Measurements from ENCODE around the gene TRMT61A. TPM values are rescaled to one million over a fixed set of nuclear protein-coding genes. Genes with fewer than 3 reads are reported as not detected.

The TRMT61A gene
- total RNA-seq, 4 donors from 2014 or later, result 3.6 to 26.5 (median 8.7) TPM

GRCh38 chr14:103488960-103489359 lies 40.0 kb upstream of the TRMT61A start:
- DNase-seq, result no peak
- Histone ChIP-seq H3K9me3 (no peaks in the 10 kb centered on the region), H3K27me3 (no peaks in the 10 kb centered on the region), H3K36me3 (no peaks in the 10 kb centered on the region), H3K4me1 (no peaks in the 10 kb centered on the region), H3K27ac (no peak overlapping the region), H3K4me3 (no peak overlapping the region)
- TF ChIP-seq POLR2A (IDR thresholded peaks at IDR 0.05) (no peak), CTCF (IDR thresholded peaks at IDR 0.05) (no peak)
- intact Hi-C loops (cut with DNase I; ENCODE audit: low total_unique reads), result no loop called here

GRCh38 chr14:103489621-103490020 lies 39.4 kb upstream of the TRMT61A start:
- TF ChIP-seq POLR2A (IDR thresholded peaks at IDR 0.05), result no peak
- no peak for TF ChIP-seq CTCF (IDR thresholded peaks at IDR 0.05)
- no peaks in the 10 kb centered on the region for H3K36me3 ChIP-seq
- intact Hi-C loops (cut with DNase I; ENCODE audit: low total_unique reads), result no loop called here
- no peaks in the 10 kb centered on the region for H3K4me1 ChIP-seq
- no peak overlapping the region for H3K27ac ChIP-seq
- no peaks in the 10 kb centered on the region for H3K27me3 ChIP-seq
- DNase-seq, result no peak
- no peaks in the 10 kb centered on the region for H3K9me3 ChIP-seq
- no peak overlapping the region for H3K4me3 ChIP-seq

GRCh38 chr14:103491691-103492090 lies 37.3 kb upstream of the TRMT61A start:
- TF ChIP-seq POLR2A (IDR thresholded peaks at IDR 0.05), result no peak
- no peak for TF ChIP-seq CTCF (IDR thresholded peaks at IDR 0.05)
- no peaks in the 10 kb centered on the region for H3K36me3 ChIP-seq
- intact Hi-C loops (cut with DNase I; ENCODE audit: low total_unique reads), result no loop called here

GRCh38 chr14:103492156-103492925 lies 36.7 kb upstream of the TRMT61A start:
- no peaks in the 10 kb centered on the region for H3K9me3 ChIP-seq
- no peak for TF ChIP-seq CTCF (IDR thresholded peaks at IDR 0.05)
- no peak for TF ChIP-seq POLR2A (IDR thresholded peaks at IDR 0.05)
- no peak overlapping the region for H3K27ac ChIP-seq
- intact Hi-C loops (cut with DNase I; ENCODE audit: low total_unique reads), result no loop called here
- no peaks in the 10 kb centered on the region for H3K27me3 ChIP-seq
- H3K4me3 ChIP-seq, result no peak overlapping the region
- DNase-seq, result no peak
- no peaks in the 10 kb centered on the region for H3K4me1 ChIP-seq
- H3K36me3 ChIP-seq, result no peaks in the 10 kb centered on the region

More at GRCh38 chr14:103491691-103492090, 37.3 kb upstream of the TRMT61A start:
- Histone ChIP-seq H3K27me3 (no peaks in the 10 kb centered on the region), H3K4me3 (no peak overlapping the region), H3K27ac (no peak overlapping the region), H3K9me3 (no peaks in the 10 kb centered on the region), H3K4me1 (no peaks in the 10 kb centered on the region)
- no peak for DNase-seq

GRCh38 chr14:103495854-103496253 lies 33.1 kb upstream of the TRMT61A start:
- DNase-seq, result no peak
- Histone ChIP-seq H3K27me3 (no peaks in the 10 kb centered on the region), H3K9me3 (no peaks in the 10 kb centered on the region), H3K4me3 (no peak overlapping the region), H3K27ac (no peak overlapping the region), H3K4me1 (no peaks in the 10 kb centered on the region), H3K36me3 (no peaks in the 10 kb centered on the region)
- intact Hi-C loops (cut with DNase I; ENCODE audit: low total_unique reads), result no loop called here
- TF ChIP-seq CTCF (IDR thresholded peaks at IDR 0.05), result no peak
- TF ChIP-seq POLR2A (IDR thresholded peaks at IDR 0.05), result no peak
